Mucosa of descending colon (tissue), 3 donors: ENCODE measurements around the gene NPC1L1. TPM values are rescaled to one million over a fixed set of nuclear protein-coding genes. Genes with fewer than 3 reads are reported as not detected.

Source experiments
- ATAC-seq: fragments of 200-7000 bp; cut with Tn5 transposase; one replicate; pipeline ENCODE4 v1.9.1; 2020; ENCODE audit warnings: mild to moderate bottlenecking, moderate library complexity
- DNase-seq, 3 donors: peaks; one replicate each; pipeline ENCODE4 v3.0.0-alpha.2; 2020
- H3K36me3 ChIP-seq: fragments of 200-600 bp; one replicate; pipeline ENCODE4 v1.8.0; 2021; ENCODE audit warnings: low read depth, mild to moderate bottlenecking
- H3K4me1 ChIP-seq: fragments of 200-600 bp; one replicate; pipeline ENCODE4 v1.8.0; 2021; ENCODE audit warnings: low read depth, mild to moderate bottlenecking
- H3K4me3 ChIP-seq: fragments of 200-600 bp; one replicate; pipeline ENCODE4 v1.8.0; 2021; ENCODE audit warnings: mild to moderate bottlenecking
- H3K9me3 ChIP-seq: fragments of 200-600 bp; one replicate; pipeline ENCODE4 v1.8.0; 2021; ENCODE audit warnings: mild to moderate bottlenecking
- intact Hi-C, 2 donors: fragments of 100-400 bp; cut with DNase I in 1 of 2; cut with micrococcal nuclease in 1 of 2; formaldehyde crosslinking; loops; one replicate each; pipeline versions ENCODE4 v1.11.0 to v1.11.1; 2022; cut with DNase I, micrococcal nuclease
- total RNA-seq, 3 donors: library from RNA; stranded (reverse); fragmentation: NEBNext Ultra II Directional in 2 of 3; extraction: Animal tissue kit (Norgen Biotek cat#: 25700) in 2 of 3; gene quantifications; one replicate each; pipeline versions ENCODE4 v1.2.1 to v1.2.4, GENCODE V29; 2021 to 2023
- TF ChIP-seq, protein P1 (sequence below): fragments of 200-600 bp; IDR thresholded peaks from one replicate; pipeline ENCODE4 v1.8.0; 2022; ENCODE audit warnings: antibody characterized with exemption, mild to moderate bottlenecking
- donor health status: DM: no; HTN: no; CAD: no; lungs with moderate emphysema.
- donor health status: DM: no; HTN: no; CAD: no.
- donor health status: DM: no; HTN: yes; CAD: no.

NPC1L1 gene
- total RNA-seq, 3 donors from 2014 or later: 0.12 to 0.82 TPM; not detected in 1

DNA sequence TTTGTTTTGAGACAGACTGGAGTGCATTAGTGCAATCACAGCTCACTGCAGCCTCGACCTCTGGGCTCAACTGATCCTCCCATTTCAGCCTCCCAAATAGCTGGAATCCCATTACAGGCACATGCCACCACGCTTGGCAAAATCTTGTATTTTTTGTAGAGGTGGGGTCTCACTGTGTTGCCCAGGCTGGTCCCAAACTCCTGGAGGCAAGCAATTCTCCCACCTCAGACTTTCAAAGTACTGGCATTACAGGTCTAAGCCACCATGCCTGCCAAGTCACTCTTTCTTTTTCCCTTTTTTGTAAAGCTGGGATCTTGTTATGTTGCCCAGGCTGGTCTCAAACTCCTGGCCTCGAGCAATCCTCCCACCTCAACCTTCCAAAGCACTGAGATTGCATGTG lies 8.3 kb upstream of the NPC1L1 start:
- TF ChIP-seq, protein P1, sequence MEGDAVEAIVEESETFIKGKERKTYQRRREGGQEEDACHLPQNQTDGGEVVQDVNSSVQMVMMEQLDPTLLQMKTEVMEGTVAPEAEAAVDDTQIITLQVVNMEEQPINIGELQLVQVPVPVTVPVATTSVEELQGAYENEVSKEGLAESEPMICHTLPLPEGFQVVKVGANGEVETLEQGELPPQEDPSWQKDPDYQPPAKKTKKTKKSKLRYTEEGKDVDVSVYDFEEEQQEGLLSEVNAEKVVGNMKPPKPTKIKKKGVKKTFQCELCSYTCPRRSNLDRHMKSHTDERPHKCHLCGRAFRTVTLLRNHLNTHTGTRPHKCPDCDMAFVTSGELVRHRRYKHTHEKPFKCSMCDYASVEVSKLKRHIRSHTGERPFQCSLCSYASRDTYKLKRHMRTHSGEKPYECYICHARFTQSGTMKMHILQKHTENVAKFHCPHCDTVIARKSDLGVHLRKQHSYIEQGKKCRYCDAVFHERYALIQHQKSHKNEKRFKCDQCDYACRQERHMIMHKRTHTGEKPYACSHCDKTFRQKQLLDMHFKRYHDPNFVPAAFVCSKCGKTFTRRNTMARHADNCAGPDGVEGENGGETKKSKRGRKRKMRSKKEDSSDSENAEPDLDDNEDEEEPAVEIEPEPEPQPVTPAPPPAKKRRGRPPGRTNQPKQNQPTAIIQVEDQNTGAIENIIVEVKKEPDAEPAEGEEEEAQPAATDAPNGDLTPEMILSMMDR: no peak
- Histone ChIP-seq H3K36me3 (no peaks in the 10 kb centered on the region), H3K9me3 (no peaks in the 10 kb centered on the region), H3K4me3 (no peak overlapping the region), H3K4me1 (no peaks in the 10 kb centered on the region)
- DNase-seq: no peak
- intact Hi-C loops: no loop called here
- ATAC-seq: no peak

DNA sequence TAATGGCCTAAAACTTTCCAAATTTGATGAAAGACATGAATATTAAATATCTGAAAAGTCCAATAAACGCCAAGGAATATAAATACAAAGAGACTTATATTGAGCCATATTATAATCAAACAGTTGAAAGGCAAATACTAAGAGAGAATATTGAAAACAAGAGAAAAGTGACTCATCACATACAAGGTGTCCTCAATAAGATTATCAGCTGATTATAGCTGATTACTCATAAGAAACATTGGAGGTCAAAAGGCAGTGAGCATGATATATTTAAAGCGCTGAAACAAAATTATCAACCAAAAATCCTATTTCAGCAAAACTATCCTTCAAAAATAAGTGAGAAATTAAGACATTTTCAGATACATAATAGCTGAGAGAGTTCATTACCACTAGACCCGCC lies 7.8 kb upstream of the NPC1L1 start:
- TF ChIP-seq, protein P1: no peak
- Histone ChIP-seq H3K4me3 (no peak overlapping the region), H3K36me3 (no peaks in the 10 kb centered on the region), H3K9me3 (no peaks in the 10 kb centered on the region), H3K4me1 (no peaks in the 10 kb centered on the region)
- ATAC-seq (no peak), DNase-seq (no peak)
- intact Hi-C loops: no loop called here

DNA sequence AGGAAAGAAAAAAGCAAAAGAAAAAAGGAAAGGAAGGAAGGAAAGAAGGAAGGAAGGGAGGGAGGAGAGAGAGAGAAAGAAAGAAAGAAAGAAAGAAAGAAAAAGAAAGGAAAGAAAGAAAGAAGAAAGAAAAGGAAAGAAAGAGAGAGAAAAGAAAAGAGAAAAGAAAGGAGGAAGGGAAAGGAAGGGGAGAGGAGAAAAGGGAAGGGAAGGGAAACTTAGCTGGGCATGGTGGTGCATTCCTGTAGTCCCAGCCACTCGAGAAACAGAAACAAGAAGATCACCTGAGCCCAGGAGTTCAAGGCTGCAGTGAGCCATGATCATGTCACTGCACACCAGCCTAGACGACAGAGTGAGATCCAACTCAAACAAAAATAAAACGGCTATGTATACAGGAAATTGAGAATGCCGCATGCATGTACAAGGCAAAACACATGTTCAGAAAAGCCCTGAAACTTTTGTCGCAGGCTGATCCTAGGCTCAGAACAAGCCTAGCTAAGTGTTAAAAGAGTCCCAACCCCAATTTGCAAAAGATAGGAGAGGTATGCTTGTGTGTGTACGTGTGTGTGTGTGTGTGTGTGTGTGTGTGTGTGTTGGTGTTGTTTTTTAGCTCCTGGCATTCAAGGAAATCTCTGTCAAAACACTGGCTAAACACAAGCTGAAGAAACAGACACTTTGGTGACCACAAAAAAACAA lies 6.6 kb upstream of the NPC1L1 start:
- no peaks in the 10 kb centered on the region for H3K9me3 ChIP-seq
- intact Hi-C loops: no loop called here

DNA sequence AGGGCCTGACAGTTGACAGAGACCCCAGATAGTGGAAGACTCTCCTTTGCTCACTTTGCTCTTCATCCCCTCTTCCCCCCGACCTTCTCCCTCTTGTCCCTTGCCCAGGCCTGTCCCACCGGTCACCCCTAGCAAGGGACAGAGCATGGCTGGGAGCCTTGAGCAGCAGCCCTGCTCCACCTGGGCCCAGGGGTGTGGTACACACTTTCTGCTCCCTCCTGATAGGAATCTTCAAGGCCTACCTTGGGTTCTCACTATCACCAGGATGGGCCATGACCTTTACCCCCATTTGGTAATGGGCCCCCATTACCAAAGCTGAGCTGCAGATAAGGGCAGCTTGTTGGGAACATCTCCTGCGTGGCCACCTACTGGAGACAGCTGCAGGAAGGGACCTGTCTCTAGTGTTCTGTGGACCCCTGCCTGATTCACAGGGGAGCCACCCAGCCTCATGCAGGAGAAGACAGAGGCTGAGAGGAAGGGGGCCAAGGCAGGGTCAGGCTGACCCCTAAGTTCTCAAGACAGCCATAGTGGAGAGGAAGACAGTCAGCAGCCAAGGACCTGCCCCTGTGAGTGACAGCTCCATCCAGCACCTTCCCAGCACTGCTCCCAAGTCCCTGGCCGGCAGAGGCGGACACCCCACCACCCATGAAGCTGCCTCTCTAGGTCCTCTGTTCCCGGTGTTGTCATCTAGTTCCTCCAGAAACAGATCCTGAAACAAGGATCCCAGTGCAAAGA lies 913 bp upstream of the NPC1L1 start:
- Histone ChIP-seq H3K9me3 (no peaks in the 10 kb centered on the region), H3K4me1 (peaks cover 3% of the 10 kb centered on the region), H3K36me3 (no peaks in the 10 kb centered on the region), H3K4me3 (no peak overlapping the region)
- TF ChIP-seq, protein P1: no peak
- intact Hi-C loops: no loop called here
- ATAC-seq: no peak
- no peak for DNase-seq

More for the DNA sequence above, 6.6 kb upstream of the NPC1L1 start:
- peaks cover 3% of the 10 kb centered on the region for H3K4me1 ChIP-seq
- no peaks in the 10 kb centered on the region for H3K36me3 ChIP-seq
- ATAC-seq (peak; percentile 65), DNase-seq (no peak)
- H3K4me3 ChIP-seq: no peak overlapping the region
- TF ChIP-seq, protein P1: no peak

DNA sequence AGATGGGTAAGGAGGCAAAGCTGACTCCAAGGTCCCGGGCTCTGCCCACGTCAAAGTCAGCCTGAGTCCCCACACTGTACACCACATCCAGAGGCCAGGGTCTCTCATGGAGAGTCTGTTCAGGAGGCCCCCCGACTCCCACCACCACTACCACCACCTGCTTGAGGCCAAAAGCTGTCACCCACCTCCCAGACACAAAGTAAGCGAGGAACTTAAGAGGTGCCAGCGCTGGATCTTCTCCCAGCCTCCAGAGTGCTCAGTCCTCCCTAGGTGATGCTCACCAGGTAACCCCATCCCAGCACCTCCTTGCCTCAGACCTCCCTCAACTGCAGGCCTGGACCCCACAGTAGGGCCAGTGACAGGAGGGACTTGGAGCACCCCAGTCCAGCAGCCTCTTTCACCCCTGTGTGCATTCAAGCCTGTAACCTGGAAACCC lies 520 bp downstream of the NPC1L1 start:
- intact Hi-C loops: no loop called here
- H3K4me3 ChIP-seq: no peak overlapping the region
- peaks cover 3% of the 10 kb centered on the region for H3K4me1 ChIP-seq
- no peak for DNase-seq
- no peaks in the 10 kb centered on the region for H3K36me3 ChIP-seq
- no peaks in the 10 kb centered on the region for H3K9me3 ChIP-seq
- ATAC-seq: no peak
- TF ChIP-seq, protein P1: no peak
